ENCODE data around the gene DCPS. TPM values are rescaled to one million over a fixed set of nuclear protein-coding genes. Genes with fewer than 3 reads are reported as not detected.

The DCPS gene
- total RNA-seq, 1 donor from 2014 or later, result 18.6 TPM

GRCh38 chr11:126281245-126281644 lies 22.6 kb upstream of the DCPS start:
- Mint-ChIP-seq H3K4me3 (peak overlapping the region; percentile 89), H3K4me1 (peaks cover 23% of the 10 kb centered on the region), H3K9me3 (no peaks in the 10 kb centered on the region), H3K36me3 (peaks cover 11% of the 10 kb centered on the region), H3K27ac (no peak overlapping the region), H3K27me3 (ENCODE audit: insufficient read depth, low read depth) (peaks cover 11% of the 10 kb centered on the region)
- H4K20me1 ChIP-seq (ENCODE audit: low read depth), result no peaks in the 10 kb centered on the region
- TF ChIP-seq EZH2phosphoT487 (IDR thresholded peaks at IDR 0.05), result no peak
- no peak for TF ChIP-seq CTCF (IDR thresholded peaks at IDR 0.05)
- no peak for TF ChIP-seq EZH2 (IDR thresholded peaks at IDR 0.05)
- no peak overlapping the region for H2AFZ ChIP-seq (replicated peaks)
- DNase-seq (ENCODE audit: low spot score), result no peak
- H3K79me2 ChIP-seq (ENCODE audit: low read depth), result peaks cover 5% of the 10 kb centered on the region
- H3K9me3 ChIP-seq (ENCODE audit: low read depth), result no peaks in the 10 kb centered on the region
- no peaks in the 10 kb centered on the region for H3K36me3 ChIP-seq
- peaks cover 22% of the 10 kb centered on the region for H3K27me3 ChIP-seq
- no peak overlapping the region for H3K27ac ChIP-seq
- H3K4me1 ChIP-seq, result peaks cover 7% of the 10 kb centered on the region
- H3K4me3 ChIP-seq, result no peak overlapping the region
- no peak overlapping the region for H3K4me2 ChIP-seq
- H3K9ac ChIP-seq, result no peak overlapping the region
- H3F3A ChIP-seq (ENCODE audit: low read depth), result peaks cover 16% of the 10 kb centered on the region

GRCh38 chr11:126281666-126282175 lies 22.1 kb upstream of the DCPS start:
- H3K9me3 ChIP-seq (ENCODE audit: low read depth), result no peaks in the 10 kb centered on the region
- no peaks in the 10 kb centered on the region for H3K9me3 Mint-ChIP-seq
- no peaks in the 10 kb centered on the region for H3K36me3 ChIP-seq
- DNase-seq (ENCODE audit: low spot score), result no peak
- peak overlapping the region; percentile 65 for H3K4me3 ChIP-seq
- peaks cover 12% of the 10 kb centered on the region for H3K36me3 Mint-ChIP-seq
- H3K27me3 Mint-ChIP-seq (ENCODE audit: insufficient read depth, low read depth), result peaks cover 11% of the 10 kb centered on the region
- no peak overlapping the region for H2AFZ ChIP-seq (replicated peaks)
- peak overlapping the region; percentile 89 for H3K4me3 Mint-ChIP-seq
- peaks cover 7% of the 10 kb centered on the region for H3K4me1 ChIP-seq
- peak overlapping the region; percentile 76 for H3K27ac Mint-ChIP-seq
- peak overlapping the region; percentile 89 for H3K4me2 ChIP-seq
- TF ChIP-seq EZH2 (IDR thresholded peaks at IDR 0.05) (no peak), CTCF (IDR thresholded peaks at IDR 0.05) (no peak), EZH2phosphoT487 (IDR thresholded peaks at IDR 0.05) (no peak)
- peaks cover 5% of the 10 kb centered on the region for H3K79me2 ChIP-seq (ENCODE audit: low read depth)
- H4K20me1 ChIP-seq (ENCODE audit: low read depth), result no peaks in the 10 kb centered on the region
- no peak overlapping the region for H3K27ac ChIP-seq
- peaks cover 23% of the 10 kb centered on the region for H3K4me1 Mint-ChIP-seq
- peaks cover 16% of the 10 kb centered on the region for H3F3A ChIP-seq (ENCODE audit: low read depth)
- H3K27me3 ChIP-seq, result peaks cover 22% of the 10 kb centered on the region
- H3K9ac ChIP-seq, result no peak overlapping the region

GRCh38 chr11:126282361-126282735 lies 21.5 kb upstream of the DCPS start:
- Histone ChIP-seq H3K4me1 (peaks cover 7% of the 10 kb centered on the region), H2AFZ (replicated peaks) (peak overlapping the region; percentile 70), H3K27ac (no peak overlapping the region), H3K4me3 (peak overlapping the region; percentile 65), H3F3A (ENCODE audit: low read depth) (peaks cover 16% of the 10 kb centered on the region), H3K9ac (no peak overlapping the region), H3K27me3 (peaks cover 22% of the 10 kb centered on the region), H3K9me3 (ENCODE audit: low read depth) (no peaks in the 10 kb centered on the region), H3K36me3 (no peaks in the 10 kb centered on the region), H3K4me2 (peak overlapping the region; percentile 89), H4K20me1 (ENCODE audit: low read depth) (no peaks in the 10 kb centered on the region), H3K79me2 (ENCODE audit: low read depth) (peaks cover 5% of the 10 kb centered on the region)
- H3K4me1 Mint-ChIP-seq, result peaks cover 23% of the 10 kb centered on the region
- H3K9me3 Mint-ChIP-seq, result no peaks in the 10 kb centered on the region
- H3K36me3 Mint-ChIP-seq, result peaks cover 14% of the 10 kb centered on the region
- TF ChIP-seq CTCF (IDR thresholded peaks at IDR 0.05), result no peak
- no peak for TF ChIP-seq EZH2phosphoT487 (IDR thresholded peaks at IDR 0.05)
- no peak for TF ChIP-seq EZH2 (IDR thresholded peaks at IDR 0.05)
- peak overlapping the region; percentile 76 for H3K27ac Mint-ChIP-seq
- H3K4me3 Mint-ChIP-seq, result peak overlapping the region; percentile 89
- peaks cover 11% of the 10 kb centered on the region for H3K27me3 Mint-ChIP-seq (ENCODE audit: insufficient read depth, low read depth)
- DNase-seq (ENCODE audit: low spot score), result peak; percentile 62
